ENCODE measurements around the gene CCR3.

CCR3 gene

GRCh38 chr3:46296826-46297225, 54.6 kb downstream of the CCR3 start:
- DNase-seq (ENCODE audit: low read depth in 1 of 2, low spot score in 1 of 2), result no peak

- no peak for DNase-seq (ENCODE audit: low read depth in 1 of 2, low spot score in 1 of 2)
Observed at GRCh38 chr3:46297658-46298423, 55.6 kb downstream of the CCR3 start.

GRCh38 chr3:46298871-46299607, 56.8 kb downstream of the CCR3 start:
- no peak for DNase-seq (ENCODE audit: low read depth in 1 of 2, low spot score in 1 of 2)

- no peak for DNase-seq (ENCODE audit: low read depth in 1 of 2, low spot score in 1 of 2)
Observed at GRCh38 chr3:46299608-46300460, 57.6 kb downstream of the CCR3 start.

- no peak for DNase-seq (ENCODE audit: low read depth in 1 of 2, low spot score in 1 of 2)
Observed at GRCh38 chr3:46300461-46300789, 58.2 kb downstream of the CCR3 start.

- no peak for DNase-seq (ENCODE audit: low read depth in 1 of 2, low spot score in 1 of 2)
Observed at GRCh38 chr3:46301122-46301835, 59.0 kb downstream of the CCR3 start.

GRCh38 chr3:46303240-46303639, 61.0 kb downstream of the CCR3 start:
- DNase-seq (ENCODE audit: low read depth in 1 of 2, low spot score in 1 of 2), result no peak

GRCh38 chr3:46304739-46305138, 62.5 kb downstream of the CCR3 start:
- no peak for DNase-seq (ENCODE audit: low read depth in 1 of 2, low spot score in 1 of 2)

- DNase-seq (ENCODE audit: low read depth in 1 of 2, low spot score in 1 of 2), result no peak
Observed at GRCh38 chr3:46312991-46313390, 70.7 kb downstream of the CCR3 start.

- DNase-seq (ENCODE audit: low read depth in 1 of 2, low spot score in 1 of 2), result no peak
Observed at GRCh38 chr3:46314517-46314916, 72.3 kb downstream of the CCR3 start.

GRCh38 chr3:46316206-46316605, 73.9 kb downstream of the CCR3 start:
- no peak for DNase-seq (ENCODE audit: low read depth in 1 of 2, low spot score in 1 of 2)
